ENCODE results near the gene KCTD4.

- TF ChIP-seq CTCF (IDR thresholded peaks at IDR 0.05) (no peak), POLR2A (IDR thresholded peaks at IDR 0.05) (no peak), POLR2AphosphoS5 (IDR thresholded peaks at IDR 0.05) (no peak), EP300 (IDR thresholded peaks at IDR 0.05) (no peak)
Observed at GRCh38 chr13:45143346-45143751, 57.5 kb downstream of the KCTD4 start.
